VCaP (cell line): ENCODE data around the gene ZNF318.

Source experiments
- H3K27ac ChIP-seq: fragments of 450-650 bp; 2 replicates; pipeline ENCODE4 v1.5.1; 2017
- TF ChIP-seq, protein P1 (sequence below): fragments of 450-650 bp; conservative IDR thresholded peaks from 2 replicates; pipeline ENCODE4 v1.5.1; 2017; ENCODE audit warnings: mild to moderate bottlenecking, moderate library complexity

Gene ZNF318

DNA sequence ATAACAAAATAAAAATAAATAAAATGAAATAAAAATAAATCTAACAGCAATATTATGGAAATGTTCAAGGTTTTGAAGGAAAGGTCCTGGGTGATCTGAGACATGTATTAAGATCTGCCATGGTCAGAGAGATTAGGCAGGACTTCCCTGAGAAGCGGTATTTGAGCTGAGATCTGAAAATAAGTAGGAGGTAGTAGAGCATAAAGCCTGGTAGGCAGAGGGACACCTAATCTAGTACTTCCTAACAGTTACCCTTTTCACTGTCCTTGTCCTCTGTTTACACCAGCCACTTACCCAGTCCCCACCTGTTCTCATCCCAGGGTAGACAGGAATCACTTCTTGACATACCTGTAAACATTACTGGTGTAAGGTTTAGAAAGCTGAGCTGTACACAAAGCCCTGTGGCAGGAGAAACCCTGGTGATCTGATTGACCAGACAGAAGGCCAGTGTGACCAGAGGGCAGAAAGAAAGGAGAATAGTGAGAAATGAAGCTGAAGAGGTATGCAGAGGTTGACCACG lies 8.3 kb upstream of the ZNF318 start:
- TF ChIP-seq, protein P1, sequence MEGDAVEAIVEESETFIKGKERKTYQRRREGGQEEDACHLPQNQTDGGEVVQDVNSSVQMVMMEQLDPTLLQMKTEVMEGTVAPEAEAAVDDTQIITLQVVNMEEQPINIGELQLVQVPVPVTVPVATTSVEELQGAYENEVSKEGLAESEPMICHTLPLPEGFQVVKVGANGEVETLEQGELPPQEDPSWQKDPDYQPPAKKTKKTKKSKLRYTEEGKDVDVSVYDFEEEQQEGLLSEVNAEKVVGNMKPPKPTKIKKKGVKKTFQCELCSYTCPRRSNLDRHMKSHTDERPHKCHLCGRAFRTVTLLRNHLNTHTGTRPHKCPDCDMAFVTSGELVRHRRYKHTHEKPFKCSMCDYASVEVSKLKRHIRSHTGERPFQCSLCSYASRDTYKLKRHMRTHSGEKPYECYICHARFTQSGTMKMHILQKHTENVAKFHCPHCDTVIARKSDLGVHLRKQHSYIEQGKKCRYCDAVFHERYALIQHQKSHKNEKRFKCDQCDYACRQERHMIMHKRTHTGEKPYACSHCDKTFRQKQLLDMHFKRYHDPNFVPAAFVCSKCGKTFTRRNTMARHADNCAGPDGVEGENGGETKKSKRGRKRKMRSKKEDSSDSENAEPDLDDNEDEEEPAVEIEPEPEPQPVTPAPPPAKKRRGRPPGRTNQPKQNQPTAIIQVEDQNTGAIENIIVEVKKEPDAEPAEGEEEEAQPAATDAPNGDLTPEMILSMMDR: no peak
- no peak overlapping the region for H3K27ac ChIP-seq

DNA sequence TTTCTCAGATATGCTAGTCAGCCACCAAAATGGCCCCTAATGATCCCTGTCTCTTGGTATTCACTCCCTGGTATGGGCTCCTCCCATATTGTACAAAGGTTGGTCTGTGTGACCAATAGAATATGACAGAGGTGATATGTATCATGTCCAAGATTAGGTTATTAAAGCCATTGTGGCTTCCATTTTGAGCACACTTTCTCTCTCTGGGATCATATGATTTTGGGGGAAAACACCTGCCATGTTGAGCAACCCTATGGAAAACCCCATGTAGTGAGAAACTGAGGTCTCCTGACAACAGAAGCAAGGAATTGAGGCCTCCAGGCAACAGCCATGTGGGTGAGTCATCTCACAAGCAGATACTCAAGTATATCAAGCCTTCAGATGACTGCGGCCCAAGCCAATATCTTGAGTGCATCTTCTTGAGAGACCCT lies 7.1 kb upstream of the ZNF318 start:
- no peak overlapping the region for H3K27ac ChIP-seq
- TF ChIP-seq, protein P1: no peak

DNA sequence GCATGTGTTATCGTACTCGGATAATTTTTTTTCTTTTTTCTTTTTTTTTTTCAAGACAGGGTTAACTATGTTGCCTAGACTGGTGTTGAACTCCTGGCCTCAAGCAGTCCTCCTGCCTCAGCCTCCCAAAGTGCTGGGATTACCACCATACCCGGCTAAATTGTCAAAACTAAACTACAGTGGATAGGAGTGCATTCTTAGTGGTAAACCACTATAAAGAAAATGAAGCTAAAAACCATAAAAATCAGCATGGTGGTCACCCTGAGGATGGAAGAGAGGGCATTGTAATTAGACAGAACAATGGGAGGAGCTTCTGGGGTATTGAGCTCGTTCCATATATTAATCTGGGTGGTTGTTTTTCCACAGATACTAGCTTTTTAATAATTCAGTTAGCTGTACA lies 6.2 kb upstream of the ZNF318 start:
- H3K27ac ChIP-seq: no peak overlapping the region
- TF ChIP-seq, protein P1: no peak

DNA sequence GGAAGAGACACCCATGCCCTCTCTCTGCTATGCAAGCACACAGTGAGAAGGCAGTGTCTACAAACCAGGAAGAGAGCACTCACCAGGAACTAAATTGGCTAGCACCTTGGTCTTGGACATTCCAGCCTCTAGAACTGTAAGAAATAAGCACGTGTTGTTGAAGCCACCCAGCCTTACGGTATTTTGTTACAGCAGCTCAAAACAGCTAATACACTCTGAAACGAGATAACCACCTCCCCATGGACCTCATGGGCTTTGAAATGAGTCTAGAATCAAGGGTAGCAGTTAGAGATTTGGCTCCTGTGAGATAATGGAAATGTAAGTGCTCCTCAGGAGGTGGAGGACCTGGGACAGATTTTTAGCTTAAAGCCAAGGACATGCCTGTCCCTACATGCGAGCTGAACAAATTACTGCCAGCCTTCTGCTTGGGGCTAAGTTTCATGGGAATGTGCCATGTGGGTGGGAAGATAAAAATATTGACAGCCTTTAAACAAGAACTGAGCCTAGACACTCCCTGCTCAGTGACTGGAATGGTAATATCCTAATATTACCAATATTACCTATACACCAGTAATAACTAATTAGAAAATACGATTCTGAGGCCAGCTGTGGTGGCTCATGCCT lies 3.9 kb upstream of the ZNF318 start:
- H3K27ac ChIP-seq: no peak overlapping the region
- TF ChIP-seq, protein P1: no peak

DNA sequence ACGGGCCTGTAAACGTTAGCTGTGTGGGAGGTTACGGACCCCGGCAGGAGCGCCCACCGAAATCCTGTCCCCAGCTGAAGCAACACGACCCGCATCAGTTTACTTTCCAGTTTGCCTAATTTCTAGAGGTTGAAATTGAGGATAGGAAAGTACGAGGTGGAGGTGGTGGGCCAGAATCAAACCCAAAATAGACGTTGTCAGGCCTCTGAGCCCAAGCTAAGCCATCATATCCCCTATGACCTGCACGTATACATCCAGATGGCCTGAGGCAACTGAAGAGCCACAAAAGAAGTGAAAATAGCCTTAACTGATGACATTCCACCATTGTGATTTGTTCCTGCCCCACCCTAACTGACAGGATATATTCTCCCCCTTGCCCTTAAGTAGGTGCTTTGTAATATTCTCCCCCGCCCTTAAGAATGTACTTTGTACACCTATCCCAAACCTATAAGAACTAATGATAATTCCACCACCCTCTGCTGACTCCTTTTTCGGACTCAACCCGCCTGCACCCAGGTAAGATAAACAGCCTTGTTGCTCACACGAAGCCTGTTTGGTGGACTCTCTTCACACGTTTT lies 645 bp upstream of the ZNF318 start:
- peak overlapping the region; percentile 92 for H3K27ac ChIP-seq

DNA sequence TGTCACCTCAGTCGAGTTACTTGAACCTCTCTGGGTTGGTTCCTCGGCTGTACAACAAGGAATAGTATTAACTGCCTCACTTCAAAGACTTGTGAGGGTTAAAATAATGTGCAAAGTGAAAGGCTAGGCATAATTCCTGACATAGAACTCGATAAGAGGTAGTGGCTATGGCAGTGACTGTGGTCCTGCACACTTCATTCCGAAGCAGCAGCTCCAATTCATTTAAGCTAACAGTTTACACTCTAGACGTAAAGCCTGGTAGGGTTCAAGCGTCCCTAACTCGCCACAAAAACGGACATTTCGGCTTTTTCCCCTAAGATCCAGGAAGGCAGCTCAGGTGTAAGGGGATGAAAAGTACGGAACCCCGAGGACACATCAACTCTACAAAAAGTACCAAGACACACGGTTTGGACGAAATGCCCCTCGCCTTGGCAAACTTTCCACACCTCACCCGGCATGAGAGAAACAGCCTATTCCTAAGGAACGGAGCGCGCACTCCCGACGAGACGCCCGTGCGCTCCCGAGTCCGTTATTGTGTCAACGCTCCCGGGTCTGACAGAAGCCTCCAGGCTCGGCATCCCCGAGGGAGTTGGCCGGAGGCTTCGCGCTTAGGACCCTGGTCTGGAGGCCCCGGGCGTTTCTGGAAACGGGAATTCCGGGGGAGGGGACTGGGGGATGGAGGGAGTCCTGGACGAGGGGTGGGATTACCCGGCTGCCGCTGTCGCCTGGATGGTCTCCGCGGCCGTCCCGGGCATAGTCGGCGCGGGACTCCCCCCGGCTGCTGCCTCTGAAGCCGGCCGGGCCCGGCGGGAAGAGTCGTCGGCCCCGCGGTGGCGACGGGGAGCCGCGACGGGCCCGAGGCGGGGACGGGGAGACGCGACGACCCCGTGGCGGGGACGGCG lies 937 bp downstream of the ZNF318 start:
- TF ChIP-seq, protein P1: no peak
- H3K27ac ChIP-seq: peak overlapping the region; percentile 92

DNA sequence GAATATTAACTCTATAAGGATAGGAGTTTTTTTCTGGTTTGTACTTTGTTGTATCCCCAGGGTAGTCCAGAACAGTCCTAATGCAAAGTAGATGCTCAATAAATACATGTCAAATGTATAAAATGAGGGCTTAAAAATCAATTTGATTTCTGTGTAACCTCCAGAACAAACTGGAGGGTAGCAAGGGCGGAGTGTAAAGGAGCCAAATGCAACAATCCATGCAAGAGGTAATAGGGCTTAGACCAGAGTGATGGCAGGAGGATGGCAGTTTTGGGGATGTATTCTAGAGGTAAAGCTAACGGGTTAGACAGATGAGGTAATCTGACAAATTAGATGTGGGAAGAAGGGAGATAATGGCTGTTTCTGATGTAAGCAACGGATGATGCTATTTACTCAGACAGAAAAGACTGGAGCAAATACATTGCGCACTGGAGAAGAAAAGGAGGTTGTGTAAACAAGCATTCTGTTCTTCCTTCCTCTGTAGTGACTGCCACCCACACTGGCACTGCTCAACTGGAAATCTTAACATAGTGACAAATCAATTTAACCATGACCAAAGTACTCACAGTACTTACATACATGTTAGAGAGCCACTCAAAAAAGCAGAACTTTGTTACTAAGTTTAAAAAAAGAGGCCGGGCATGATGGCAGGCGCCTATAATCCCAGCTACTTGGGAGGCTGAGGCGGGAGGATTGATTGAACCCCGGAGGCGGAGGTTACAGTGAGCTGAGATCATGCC lies 2.0 kb downstream of the ZNF318 start:
- TF ChIP-seq, protein P1: no peak
- H3K27ac ChIP-seq: no peak overlapping the region; the same call in 1 of the 2 replicates
